B cell (primary cell): Measurements from ENCODE around the gene SASS6. TPM values are rescaled to one million over a fixed set of nuclear protein-coding genes. Genes with fewer than 3 reads are reported as not detected.

ENCODE experiments used
- ATAC-seq: fragments of 200-7000 bp; cut with Tn5 transposase; one replicate; pipeline ENCODE4 v1.10.0; 2021; ENCODE audit warnings: low read depth, mild to moderate bottlenecking, moderate number of reproducible peaks, moderate library complexity
- CTCF ChIA-PET: fragments of 350-600 bp; sonication (Branson Sonifier 250); formaldehyde crosslinking; loops from one replicate; lab custom pipeline; 2021; ENCODE audit warnings: antibody characterized with exemption, inconsistent platforms; lab: Charles Lee
- POLR2A ChIA-PET: fragments of 350-600 bp; sonication (Branson Sonifier 250); formaldehyde crosslinking; loops from one replicate; lab custom pipeline; 2021; ENCODE audit warnings: antibody characterized with exemption; lab: Charles Lee
- DNase-seq: peaks from one replicate; pipeline ENCODE4 v3.0.0; 2013
- H2AFZ ChIP-seq: 2 replicates; pipeline ENCODE4 v1.6.1; 2012; ENCODE audit warnings: mild to moderate bottlenecking, low read depth, low read length; ENCODE audit not compliant: insufficient read depth, poor library complexity, severe bottlenecking
- H3K27ac ChIP-seq, 2 donors: 1 replicate in 1 of 2; 2 replicates in 1 of 2; pipeline ENCODE4 v1.5.1; 2012 to 2013; ENCODE audit warnings: low read length in 2 of 2, mild to moderate bottlenecking in 2 of 2, moderate library complexity in 1 of 2
- H3K27me3 ChIP-seq, 4 experiments: fragments of 200-600 bp in 1 of 4; sonication (generic) in 1 of 4; replicated peaks in 1 of 4; 1 replicate in 2 of 4; 2 replicates in 2 of 4; pipeline versions ENCODE4 v1.6.1 to v1.7.0; 2013 to 2016; ENCODE audit warnings: low read length in 3 of 4, mild to moderate bottlenecking in 2 of 4, mixed read lengths in 1 of 4, moderate library complexity in 1 of 4; ENCODE audit not compliant: insufficient read depth in 4 of 4, control insufficient read depth in 3 of 4; ENCODE audit errors: control extremely low read depth in 1 of 4
- H3K36me3 ChIP-seq, 2 experiments: replicated peaks in 1 of 2; 1 replicate in 1 of 2; 2 replicates in 1 of 2; pipeline versions ENCODE4 v1.6.1 to v1.7.1; 2013; ENCODE audit warnings: low read length in 1 of 2; ENCODE audit not compliant: insufficient read depth in 2 of 2, control insufficient read depth in 1 of 2; ENCODE audit errors: control extremely low read depth in 1 of 2, extremely low read depth in 1 of 2
- H3K4me1 ChIP-seq, 2 donors: fragments of 200-600 bp in 1 of 2; sonication (generic) in 1 of 2; 1 replicate in 1 of 2; 2 replicates in 1 of 2; pipeline versions ENCODE4 v1.5.1 to v1.6.1; 2013 to 2017; ENCODE audit warnings: low read length in 2 of 2; ENCODE audit not compliant: control insufficient read depth in 2 of 2, insufficient read depth in 2 of 2
- H3K4me2 ChIP-seq: replicated peaks from 2 replicates; pipeline ENCODE3; 2012; ENCODE audit warnings: mild to moderate bottlenecking, low read depth, low read length; ENCODE audit not compliant: poor library complexity, severe bottlenecking
- H3K4me3 ChIP-seq, 5 experiments: fragments of 200-600 bp in 1 of 5; sonication (generic) in 1 of 5; 1 replicate in 3 of 5; 2 replicates in 2 of 5; pipeline versions ENCODE4 v1.5.1 to v1.7.0; 2011 to 2016; ENCODE audit warnings: low read length in 4 of 5, mild to moderate bottlenecking in 4 of 5, low read depth in 2 of 5, control low read depth in 1 of 5, moderate library complexity in 1 of 5; ENCODE audit not compliant: insufficient read depth in 1 of 5; ENCODE audit errors: control extremely low read depth in 1 of 5, extremely low read depth in 1 of 5
- H3K79me2 ChIP-seq: fragments of 200-600 bp; sonication (generic); one replicate; pipeline ENCODE4 v1.6.0; 2016; ENCODE audit warnings: low read length; ENCODE audit not compliant: control insufficient read depth, insufficient read depth
- H3K9ac ChIP-seq: fragments of 200-600 bp; sonication (generic); 2 replicates; pipeline ENCODE4 v1.6.1; 2017; ENCODE audit warnings: mild to moderate bottlenecking, low read length, moderate library complexity
- H3K9me3 ChIP-seq, 3 donors: one replicate each; pipeline versions ENCODE4 v1.6.1 to v1.7.1; 2013; ENCODE audit warnings: low read length in 2 of 3; ENCODE audit not compliant: control insufficient read depth in 2 of 3, insufficient read depth in 1 of 3; ENCODE audit errors: control extremely low read depth in 1 of 3
- H4K20me1 ChIP-seq: 2 replicates; pipeline ENCODE4 v1.6.0; 2012; ENCODE audit warnings: mild to moderate bottlenecking, low read length; ENCODE audit not compliant: insufficient read depth, control insufficient read depth, poor library complexity, severe bottlenecking
- H3K27ac Mint-ChIP-seq: one replicate; pipeline ENCODE4 v1.8.0; 2021; ENCODE audit warnings: mixed read lengths
- H3K27me3 Mint-ChIP-seq: one replicate; pipeline ENCODE4 v1.8.0; 2021; ENCODE audit warnings: mixed read lengths
- H3K4me1 Mint-ChIP-seq: one replicate; pipeline ENCODE4 v1.8.0; 2021; ENCODE audit warnings: mixed read lengths
- H3K4me3 Mint-ChIP-seq: one replicate; pipeline ENCODE4 v1.8.0; 2021; ENCODE audit warnings: mixed read lengths
- H3K9me3 Mint-ChIP-seq: one replicate; pipeline ENCODE4 v1.8.0; 2022; ENCODE audit warnings: mixed read lengths; ENCODE audit not compliant: insufficient read depth
- CTCF ChIP-seq: fragments of 200-600 bp; IDR thresholded peaks from one replicate; pipeline ENCODE4 v1.8.0; 2022; ENCODE audit warnings: antibody characterized with exemption, mild to moderate bottlenecking
- EZH2 ChIP-seq: IDR thresholded peaks from 2 replicates; pipeline ENCODE4 v1.6.1; 2012; ENCODE audit warnings: borderline replicate concordance, low read depth, mild to moderate bottlenecking, moderate library complexity, low read length; ENCODE audit not compliant: insufficient read depth, poor library complexity, severe bottlenecking
- WGBS: methylation state at CpG from one replicate; pipeline ENCODE4 v1.1.5; 2013; ENCODE audit warnings: missing lambda C conversion rate; ENCODE audit not compliant: insufficient coverage; 5-methylcytosine and 5-hydroxymethylcytosine counted together
- intact Hi-C: fragments of 100-400 bp; cut with micrococcal nuclease; formaldehyde crosslinking; loops from one replicate; pipeline ENCODE4 v1.10.0; 2022
- polyA plus RNA-seq: library from polyadenylated mRNA; depleted of rRNA; stranded (reverse); fragments of >200 nt; gene quantifications from 2 replicates; pipeline ENCODE4 v1.2.3, GENCODE V29; 2012
- total RNA-seq, 2 donors: library from RNA; stranded (reverse); fragments of 120-200 nt in 1 of 2; gene quantifications; 1 replicate in 1 of 2; 2 replicates in 1 of 2; pipeline versions ENCODE4 v1.2.3 to v1.2.4, GENCODE V29; 2013 to 2022

Gene SASS6
- total and polyA plus RNA-seq, 2 donors (not counting 1 experiment from before 2014, with no cell fraction given) = 1.1 to 7.0 TPM

GRCh38 chr1:100076319-100076718 is 56.4 kb downstream of the SASS6 start:
- no peaks in the 10 kb centered on the region for H3K79me2 ChIP-seq
- no peak overlapping the region for H3K4me3 ChIP-seq
- no CpG with 5 or more reads among the region's 2 CpGs for WGBS
- ChIA-PET POLR2A (no interaction called here), CTCF (interaction anchor here (0.5 kb wide), 1 partner anchor 767 kb away, joined by 4 read pairs; no protein-coding TSS in a partner anchor)
- H3K4me2 ChIP-seq = no peak overlapping the region
- peak overlapping the region in 1 of 2 donors; percentile 49 for H3K27ac ChIP-seq
- H2AFZ ChIP-seq = no peak overlapping the region
- intact Hi-C loops = no loop called here
- no peak for TF ChIP-seq EZH2
- no peak for TF ChIP-seq CTCF
- no peak for ATAC-seq
- Mint-ChIP-seq H3K9me3 (no peaks in the 10 kb centered on the region), H3K27me3 (no peaks in the 10 kb centered on the region), H3K27ac (no peak overlapping the region), H3K4me3 (no peak overlapping the region), H3K4me1 (peaks cover 3% of the 10 kb centered on the region)
- no peaks in the 10 kb centered on the region for H3K27me3 ChIP-seq
- H3K4me1 ChIP-seq = no peaks in the 10 kb centered on the region
- H3K36me3 ChIP-seq = peaks cover 6 to 61% of the 10 kb centered on the region in 2 experiments
- no peaks in the 10 kb centered on the region for H4K20me1 ChIP-seq
- DNase-seq = no peak
- no peaks in the 10 kb centered on the region for H3K9me3 ChIP-seq
- H3K9ac ChIP-seq = no peak overlapping the region

GRCh38 chr1:100075773-100076172 is 57.0 kb downstream of the SASS6 start:
- peaks cover 6 to 56% of the 10 kb centered on the region in 2 experiments for H3K36me3 ChIP-seq
- DNase-seq = no peak
- no peak overlapping the region for H3K9ac ChIP-seq
- no peak for ATAC-seq
- no peaks in the 10 kb centered on the region for H3K27me3 Mint-ChIP-seq
- H3K27me3 ChIP-seq = no peaks in the 10 kb centered on the region
- no peaks in the 10 kb centered on the region for H3K9me3 Mint-ChIP-seq
- no peak overlapping the region for H3K4me3 Mint-ChIP-seq
- POLR2A ChIA-PET = no interaction called here
- CTCF ChIA-PET = interaction anchor here (0.5 kb wide), 1 partner anchor 767 kb away, joined by 4 read pairs; no protein-coding TSS in a partner anchor
- 71% methylated on average over 1 of the region's 3 CpGs for WGBS
- no peaks in the 10 kb centered on the region for H3K9me3 ChIP-seq
- intact Hi-C loops = no loop called here
- H2AFZ ChIP-seq = no peak overlapping the region
- H3K4me1 Mint-ChIP-seq = peaks cover 3% of the 10 kb centered on the region
- H3K4me1 ChIP-seq = no peaks in the 10 kb centered on the region
- no peak overlapping the region for H3K4me3 ChIP-seq
- H4K20me1 ChIP-seq = no peaks in the 10 kb centered on the region
- H3K4me2 ChIP-seq = no peak overlapping the region
- no peaks in the 10 kb centered on the region for H3K79me2 ChIP-seq
- TF ChIP-seq EZH2 (no peak), CTCF (no peak)
- H3K27ac Mint-ChIP-seq = peak overlapping the region; percentile 26
- H3K27ac ChIP-seq = peak overlapping the region in 1 of 2 donors; percentile 7
